Measurements from ENCODE around the gene BIN2.

BIN2 gene

GRCh38 chr12:51247523-51248206 is 76.3 kb downstream of the BIN2 start:
- no peak for DNase-seq

- no peak for DNase-seq
These were observed 77.6 kb downstream of the BIN2 start for GRCh38 chr12:51246254-51246853.

- no peak for DNase-seq
These were observed 78.3 kb downstream of the BIN2 start for GRCh38 chr12:51245476-51246253.

GRCh38 chr12:51244269-51244668 is 79.7 kb downstream of the BIN2 start:
- DNase-seq = no peak

- no peak for DNase-seq
These were observed 81.1 kb downstream of the BIN2 start for GRCh38 chr12:51242876-51243275.

- DNase-seq = no peak
These were observed 81.9 kb downstream of the BIN2 start for GRCh38 chr12:51242120-51242519.

- DNase-seq = no peak
These were observed 83.0 kb downstream of the BIN2 start for GRCh38 chr12:51240971-51241370.

GRCh38 chr12:51238510-51239334 is 85.3 kb downstream of the BIN2 start, which contains the start of gene DAZAP2:
Gene DAZAP2 (plus strand): TSS chr12:51238826. CDS start chr12:51238908, 82 bp downstream.
- peak; percentile 91 for DNase-seq

- DNase-seq = no peak
These were observed 85.9 kb downstream of the BIN2 start for GRCh38 chr12:51238037-51238509.

- DNase-seq = no peak
These were observed 89.4 kb downstream of the BIN2 start for GRCh38 chr12:51234530-51234929.

GRCh38 chr12:51232642-51233041 is 91.3 kb downstream of the BIN2 start:
- no peak for DNase-seq
